Stimulated activated CD4-positive, alpha-beta T cell treated with anti-CD3 and anti-CD28 coated beads, Interleukin-15, amount 100 ng/mL, for 48 hours (primary cell): ENCODE measurements around the gene SLC28A3.

ENCODE experiments used
- DNase-seq, 2 donors: peaks; one replicate each; pipeline ENCODE4 v3.0.0-alpha.2; 2020; ENCODE audit warnings: low read depth in 2 of 2

Gene SLC28A3

DNA sequence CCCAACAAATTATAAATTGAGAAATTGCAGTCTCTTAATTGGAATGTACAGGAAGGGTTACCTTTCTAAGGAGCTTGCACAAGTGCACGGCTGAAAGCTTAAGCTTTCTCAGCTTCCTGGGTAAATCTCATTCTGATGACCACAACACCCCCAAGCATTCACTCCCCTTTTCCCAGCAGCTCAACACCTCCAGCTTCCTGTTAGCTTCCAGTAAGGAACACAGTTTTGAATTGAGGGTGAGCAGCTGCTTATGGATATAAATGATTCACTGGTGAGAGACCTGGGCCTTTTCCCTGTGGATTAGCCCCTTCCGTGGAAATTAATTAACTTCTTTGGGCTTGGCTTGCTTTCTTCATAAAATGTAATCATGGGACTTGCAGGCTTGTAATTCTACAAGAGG, 101.2 kb downstream of the SLC28A3 start:
- DNase-seq: no peak

GRCh38 chr9:84238652-84239051, 101.9 kb downstream of the SLC28A3 start:
- DNase-seq: no peak

GRCh38 chr9:84235511-84235910, 105.0 kb downstream of the SLC28A3 start:
- no peak for DNase-seq

- DNase-seq: no peak
These were observed 110.0 kb downstream of the SLC28A3 start for GRCh38 chr9:84230355-84231145.

DNA sequence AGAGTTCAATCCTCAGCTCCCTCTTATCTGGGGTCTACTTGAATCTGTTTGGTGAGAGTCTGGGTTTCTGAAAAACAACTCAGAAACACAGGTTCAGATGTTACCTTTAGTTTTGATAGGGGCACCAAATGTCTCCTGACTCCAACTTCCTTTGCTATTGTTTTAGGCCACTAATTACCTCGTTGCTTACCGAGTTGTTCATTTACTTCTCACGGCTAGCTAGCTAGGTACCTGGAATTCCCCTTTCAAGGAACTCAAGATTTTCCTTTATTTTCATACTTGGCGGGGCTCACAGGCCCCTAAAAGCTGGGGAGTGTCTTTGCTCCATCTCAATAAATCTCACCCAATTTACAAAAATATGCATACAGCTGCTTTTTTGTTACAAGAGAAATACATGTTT, 111.4 kb downstream of the SLC28A3 start:
- DNase-seq: no peak

DNA sequence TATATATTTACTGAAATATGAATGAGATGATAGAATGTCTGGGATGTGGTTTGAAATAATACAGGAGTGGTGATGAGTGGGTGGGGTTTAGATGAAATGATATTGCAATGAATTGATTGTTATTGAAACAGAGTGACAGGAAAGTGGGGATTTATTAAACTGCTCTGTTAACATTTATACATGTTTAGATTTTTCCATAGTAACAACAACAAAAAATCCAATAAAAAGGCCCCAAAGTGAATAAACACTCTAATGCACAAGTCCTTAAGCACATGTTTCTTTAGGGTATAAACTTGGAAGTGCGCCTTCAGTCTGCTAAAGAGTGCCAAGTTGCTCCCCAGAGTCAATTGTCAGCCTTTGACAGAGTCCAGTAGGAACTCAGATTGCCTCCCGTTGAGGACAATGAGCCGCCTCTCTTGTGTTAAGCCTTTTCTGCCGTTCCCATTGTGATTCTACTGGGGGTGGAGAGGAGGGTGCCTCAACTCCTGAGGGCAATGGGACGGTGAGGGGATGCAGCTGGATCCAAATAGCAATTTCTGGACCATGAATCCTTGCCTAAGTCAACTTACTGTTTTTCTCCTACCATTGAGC, 112.3 kb downstream of the SLC28A3 start:
- DNase-seq: no peak

- DNase-seq: no peak
These were observed 114.4 kb downstream of the SLC28A3 start for GRCh38 chr9:84226126-84226525.
